Right lobe of liver (tissue), 6 donors: Measurements from ENCODE around the gene DNMT3A. TPM values are rescaled to one million over a fixed set of nuclear protein-coding genes. Genes with fewer than 3 reads are reported as not detected.
A peak's percentile ranks its signal among the peaks of the same experiment; 100 is the strongest.

Source experiments
- ATAC-seq, 4 donors: fragments of 200-7000 bp; cut with Tn5 transposase; one replicate each; pipeline ENCODE4 v1.9.1; 2020; ENCODE audit warnings: mild to moderate bottlenecking in 4 of 4, moderate library complexity in 4 of 4
- DNase-seq, 3 donors: peaks; one replicate each; pipeline ENCODE4 v3.0.0-alpha.2; 2020
- H3K27ac ChIP-seq, 3 donors: fragments of 200-600 bp; one replicate each; pipeline ENCODE4 v1.8.0; 2022
- H3K27me3 ChIP-seq, 2 donors: fragments of 200-600 bp; one replicate each; pipeline ENCODE4 v1.8.0; 2022
- H3K36me3 ChIP-seq, 4 donors: fragments of 200-600 bp; sonication (generic) in 1 of 4; one replicate each; pipeline versions ENCODE4 v1.5.1 to v1.8.0; 2017 to 2022; ENCODE audit warnings: control low read depth in 1 of 4
- H3K4me1 ChIP-seq, 4 donors: fragments of 200-600 bp; sonication (generic) in 1 of 4; one replicate each; pipeline versions ENCODE4 v1.5.1 to v1.8.0; 2017 to 2022; ENCODE audit warnings: control low read depth in 1 of 4
- H3K4me3 ChIP-seq, 3 donors: fragments of 200-600 bp; one replicate each; pipeline ENCODE4 v1.8.0; 2022
- H3K9me3 ChIP-seq, 4 donors: fragments of 200-600 bp; sonication (generic) in 1 of 4; one replicate each; pipeline versions ENCODE4 v1.5.1 to v1.8.0; 2017 to 2022; ENCODE audit warnings: control low read depth in 1 of 4
- CTCF ChIP-seq, 4 donors: fragments of 200-600 bp in 3 of 4; fragments of 450-650 bp in 1 of 4; IDR thresholded peaks; one replicate each; pipeline versions ENCODE4 v1.5.1 to v1.8.0; 2016 to 2022; ENCODE audit warnings: antibody characterized with exemption in 4 of 4, mild to moderate bottlenecking in 2 of 4
- POLR2A ChIP-seq: fragments of 450-650 bp; IDR thresholded peaks from one replicate; pipeline ENCODE4 v1.6.1; 2017; ENCODE audit warnings: antibody characterized with exemption, mild to moderate bottlenecking
- WGBS: methylation state at CpG from one replicate; pipeline ENCODE4 v1.1.6; 2018; ENCODE audit warnings: low coverage, low lambda C conversion rate; ENCODE audit not compliant: insufficient coverage; ENCODE audit errors: missing lambda C conversion rate; 5-methylcytosine and 5-hydroxymethylcytosine counted together
- intact Hi-C, 2 donors: fragments of 100-400 bp; cut with DNase I; formaldehyde crosslinking; loops; one replicate each; pipeline versions ENCODE4 v1.11.2 to v1.14.1; 2022
- total RNA-seq, 6 experiments: library from RNA; depleted of rRNA in 2 of 6; stranded (reverse); fragments of >200 nt in 2 of 6; fragmentation: NEBNext Ultra II Directional in 3 of 6; extraction: Animal tissue kit (Norgen Biotek cat#: 25700) in 3 of 6; gene quantifications; one replicate each; pipeline versions ENCODE4 v1.1.0 to v1.2.4, GENCODE V29; 2016 to 2023
- donor health status: DM: no; HTN: yes; CAD: no.
- donor health status: DM: no; HTN: no; CAD: no.
- donor health status: DM: no; HTN: no; CAD: no.
- donor health status: DM: no; HTN: yes; CAD: no.
- donor health status: DM: no; HTN: yes; CAD: no.

DNMT3A gene
- total RNA-seq, 6 experiments from 2014 or later: 4.9 to 13.3 (median 9.3) TPM

- TF ChIP-seq CTCF (IDR thresholded peaks at IDR 0.05) (no peak), POLR2A (no peak)
- H3K36me3 ChIP-seq: peaks cover 0 to 6% (median 0%) of the 10 kb centered on the region in 4 donors
- intact Hi-C loops: no loop called here
- H3K27ac ChIP-seq: peak overlapping the region in 1 of 3 donors; percentile 71
- 62% methylated on average over 2 of the region's 7 CpGs for WGBS
- ATAC-seq (no peak), DNase-seq (no peak)
- H3K4me3 ChIP-seq: no peak overlapping the region
- no peaks in the 10 kb centered on the region for H3K9me3 ChIP-seq
- peaks cover 0 to 6% (median 0%) of the 10 kb centered on the region in 4 donors for H3K4me1 ChIP-seq
- no peaks in the 10 kb centered on the region for H3K27me3 ChIP-seq
These were observed 46.1 kb downstream of the DNMT3A start for GRCh38 chr2:25295621-25296020.

DNA sequence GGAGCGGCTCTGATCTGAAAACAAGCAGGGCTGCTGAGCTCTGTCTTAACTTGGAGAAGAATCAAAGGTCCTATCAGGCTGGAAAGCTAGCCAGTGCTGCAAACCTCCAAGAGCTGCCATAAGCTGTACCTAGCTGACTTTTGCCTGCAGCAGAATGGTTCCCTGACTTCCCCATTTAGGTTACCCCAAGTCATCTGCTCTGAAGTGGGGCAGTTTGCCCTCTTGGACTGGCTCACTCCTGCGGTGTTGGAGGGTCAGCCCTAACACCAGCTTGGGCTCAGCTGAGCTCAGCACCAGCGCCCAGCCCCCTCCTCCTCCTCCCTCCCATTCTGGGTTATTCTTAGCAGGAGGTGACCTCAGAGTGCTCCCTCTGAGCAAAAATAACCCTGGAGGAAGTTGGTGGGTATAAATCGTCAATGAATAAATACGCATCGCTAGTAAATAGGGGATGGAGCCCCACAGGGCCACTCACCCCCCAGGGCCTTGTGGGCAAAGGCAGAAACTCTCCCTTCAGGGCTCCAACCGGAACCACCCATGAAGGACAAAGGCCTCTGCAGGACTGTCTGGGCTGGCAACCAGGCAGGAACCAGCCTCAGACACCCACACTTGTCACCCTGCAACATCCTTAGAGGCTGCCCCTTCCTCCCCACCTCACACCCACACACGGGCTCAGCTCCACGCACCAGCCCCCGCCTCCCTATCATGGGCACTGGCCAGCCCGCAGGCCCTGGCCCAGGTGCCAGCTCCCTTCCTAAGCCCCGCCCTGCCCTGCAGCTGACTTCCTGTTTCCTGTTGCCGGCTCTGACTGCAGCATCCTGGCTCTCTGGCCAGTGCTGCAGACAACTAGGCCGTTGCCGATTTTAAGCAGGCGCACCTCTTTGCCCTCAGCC is 46.9 kb downstream of the DNMT3A start:
- Histone ChIP-seq H3K9me3 (no peaks in the 10 kb centered on the region), H3K36me3 (peaks cover 0 to 2% (median 0%) of the 10 kb centered on the region in 4 donors), H3K4me3 (no peak overlapping the region), H3K4me1 (peaks cover 0 to 6% (median 0%) of the 10 kb centered on the region in 4 donors), H3K27ac (peak overlapping the region; percentile 53 to 71 (median 61)), H3K27me3 (no peaks in the 10 kb centered on the region)
- 44% methylated on average over 10 of the region's 16 CpGs for WGBS
- ATAC-seq (peak; percentile 81 to 90 (median 83)), DNase-seq (peak; percentile 67 to 81 (median 72))
- intact Hi-C loops: no loop called here
- TF ChIP-seq POLR2A (no peak), CTCF (IDR thresholded peaks at IDR 0.05) (no peak)

DNA sequence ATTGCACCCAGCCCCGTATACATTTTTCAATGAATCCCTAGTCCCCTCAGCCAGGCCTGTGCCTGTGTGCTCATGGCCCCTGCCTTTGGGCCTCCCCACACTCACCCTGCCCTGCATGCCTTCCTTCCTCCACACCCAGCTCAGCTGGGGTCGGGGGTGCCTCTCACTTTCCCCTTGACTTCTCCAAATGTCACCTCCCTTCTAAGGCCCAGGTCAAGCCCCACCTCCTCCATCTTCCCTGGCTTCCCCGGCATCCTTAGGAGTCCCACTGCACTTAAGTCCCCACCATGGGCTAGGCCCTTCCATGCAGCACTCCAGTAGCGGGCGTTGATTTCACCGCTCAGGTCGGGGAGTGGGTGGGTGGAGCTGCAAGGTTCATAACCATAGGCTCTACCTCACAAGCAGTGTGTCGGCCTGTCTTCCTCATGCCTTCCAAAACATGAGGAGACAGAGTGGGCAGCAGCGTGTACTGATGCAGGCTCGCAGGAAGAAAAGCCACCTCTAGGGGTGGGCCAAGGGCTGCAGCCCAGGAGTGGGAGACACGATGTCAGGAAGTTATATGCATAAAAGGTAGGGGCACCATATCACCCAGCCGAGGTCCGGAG is 47.7 kb downstream of the DNMT3A start:
- Histone ChIP-seq H3K9me3 (no peaks in the 10 kb centered on the region), H3K4me1 (peaks cover 0 to 6% (median 0%) of the 10 kb centered on the region in 4 donors), H3K27ac (peak overlapping the region; percentile 53 to 71 (median 61)), H3K27me3 (no peaks in the 10 kb centered on the region), H3K36me3 (no peaks in the 10 kb centered on the region), H3K4me3 (no peak overlapping the region)
- TF ChIP-seq CTCF (IDR thresholded peaks at IDR 0.05) (no peak), POLR2A (no peak)
- ATAC-seq (no peak), DNase-seq (no peak)
- WGBS: 63% methylated on average over 8 of the region's 13 CpGs
- intact Hi-C loops: no loop called here

- TF ChIP-seq POLR2A (no peak), CTCF (IDR thresholded peaks at IDR 0.05) (no peak)
- ATAC-seq: no peak
- Histone ChIP-seq H3K27me3 (no peaks in the 10 kb centered on the region), H3K4me1 (peaks cover 0 to 6% (median 0%) of the 10 kb centered on the region in 4 donors), H3K4me3 (no peak overlapping the region), H3K27ac (no peak overlapping the region), H3K36me3 (no peaks in the 10 kb centered on the region), H3K9me3 (no peaks in the 10 kb centered on the region)
- WGBS: 71% methylated on average over 6 of the region's 7 CpGs
- DNase-seq: no peak
- intact Hi-C loops: no loop called here
These were observed 48.6 kb downstream of the DNMT3A start for GRCh38 chr2:25293145-25293544.
